Ascending aorta (tissue), 2 donors: ENCODE results near the gene BTF3. TPM values are rescaled to one million over a fixed set of nuclear protein-coding genes. Genes with fewer than 3 reads are reported as not detected.

Experiments
- DNase-seq, 2 donors: peaks; one replicate each; pipeline ENCODE4 v3.0.0-alpha.2; 2019; ENCODE audit warnings: low spot score in 2 of 2
- H3K27ac ChIP-seq, 2 donors: fragments of 200-600 bp; sonication (generic); one replicate each; pipeline ENCODE4 v1.5.1; 2016 to 2017; ENCODE audit warnings: mild to moderate bottlenecking in 1 of 2
- H3K27me3 ChIP-seq: fragments of 200-600 bp; sonication (generic); one replicate; pipeline ENCODE4 v1.5.1; 2017
- H3K36me3 ChIP-seq, 2 donors: fragments of 200-600 bp; sonication (generic); one replicate each; pipeline ENCODE4 v1.5.1; 2016
- H3K4me1 ChIP-seq, 2 donors: fragments of 200-600 bp; sonication (generic); one replicate each; pipeline ENCODE4 v1.5.1; 2016 to 2017; ENCODE audit warnings: mild to moderate bottlenecking in 1 of 2
- H3K4me3 ChIP-seq, 2 donors: fragments of 200-600 bp; sonication (generic); one replicate each; pipeline ENCODE4 v1.5.1; 2016 to 2017; ENCODE audit warnings: mild to moderate bottlenecking in 1 of 2
- H3K9me3 ChIP-seq, 2 donors: fragments of 200-600 bp; sonication (generic); one replicate each; pipeline ENCODE4 v1.5.1; 2016
- CTCF ChIP-seq, 3 experiments: fragments of 200-600 bp in 2 of 3; fragments of 450-650 bp in 1 of 3; sonication (generic) in 2 of 3; IDR thresholded peaks; one replicate each; pipeline ENCODE4 v1.5.1; 2016 to 2019; ENCODE audit warnings: antibody characterized with exemption in 3 of 3, mild to moderate bottlenecking in 1 of 3, moderate library complexity in 1 of 3
- intact Hi-C: fragments of 100-400 bp; cut with DNase I; formaldehyde crosslinking; loops from one replicate; pipeline ENCODE4 v1.15.1; 2023
- total RNA-seq: library from RNA; depleted of rRNA; stranded (reverse); fragments of >200 nt; gene quantifications from one replicate; pipeline ENCODE4 v1.1.0, GENCODE V29; 2016

The BTF3 gene
- total RNA-seq, 1 donor from 2014 or later = 235 TPM

GRCh38 chr5:73528248-73528647, 30.0 kb downstream of the BTF3 start:
- no peak overlapping the region for H3K27ac ChIP-seq
- no peaks in the 10 kb centered on the region for H3K36me3 ChIP-seq
- H3K4me1 ChIP-seq = peaks cover 0 to 8% of the 10 kb centered on the region in 2 donors
- intact Hi-C loops = no loop called here
- H3K27me3 ChIP-seq = no peaks in the 10 kb centered on the region
- H3K4me3 ChIP-seq = no peak overlapping the region
- H3K9me3 ChIP-seq = no peaks in the 10 kb centered on the region
- no peak for DNase-seq
- TF ChIP-seq CTCF (IDR thresholded peaks at IDR 0.05) = no peak

- Histone ChIP-seq H3K9me3 (no peaks in the 10 kb centered on the region), H3K36me3 (no peaks in the 10 kb centered on the region), H3K27me3 (no peaks in the 10 kb centered on the region), H3K27ac (no peak overlapping the region), H3K4me1 (peaks cover 0 to 8% of the 10 kb centered on the region in 2 donors), H3K4me3 (no peak overlapping the region)
- no peak for DNase-seq
- intact Hi-C loops = no loop called here
- TF ChIP-seq CTCF (IDR thresholded peaks at IDR 0.05) = no peak
These were observed 30.8 kb downstream of the BTF3 start for GRCh38 chr5:73529081-73529480.

GRCh38 chr5:73531356-73531755, 33.1 kb downstream of the BTF3 start:
- no peak for TF ChIP-seq CTCF (IDR thresholded peaks at IDR 0.05)
- no peak overlapping the region for H3K27ac ChIP-seq
- no peak overlapping the region for H3K4me3 ChIP-seq
- H3K27me3 ChIP-seq = no peaks in the 10 kb centered on the region
- no peaks in the 10 kb centered on the region for H3K4me1 ChIP-seq
- H3K9me3 ChIP-seq = no peaks in the 10 kb centered on the region
- intact Hi-C loops = no loop called here
- no peak for DNase-seq
- no peaks in the 10 kb centered on the region for H3K36me3 ChIP-seq

- no peak for DNase-seq
- Histone ChIP-seq H3K9me3 (no peaks in the 10 kb centered on the region), H3K4me3 (no peak overlapping the region), H3K27me3 (no peaks in the 10 kb centered on the region), H3K4me1 (no peaks in the 10 kb centered on the region), H3K36me3 (no peaks in the 10 kb centered on the region), H3K27ac (no peak overlapping the region)
- intact Hi-C loops = no loop called here
- TF ChIP-seq CTCF (IDR thresholded peaks at IDR 0.05) = no peak
These were observed 34.0 kb downstream of the BTF3 start for GRCh38 chr5:73532195-73532594.

GRCh38 chr5:73534011-73534644, 35.9 kb downstream of the BTF3 start:
- no peak overlapping the region for H3K4me3 ChIP-seq
- no peaks in the 10 kb centered on the region for H3K27me3 ChIP-seq
- intact Hi-C loops = no loop called here
- TF ChIP-seq CTCF (IDR thresholded peaks at IDR 0.05) = no peak
- no peaks in the 10 kb centered on the region for H3K36me3 ChIP-seq
- H3K4me1 ChIP-seq = peaks cover 7 to 12% of the 10 kb centered on the region in 2 donors
- no peak for DNase-seq
- H3K9me3 ChIP-seq = no peaks in the 10 kb centered on the region
- H3K27ac ChIP-seq = no peak overlapping the region

- DNase-seq = no peak
- Histone ChIP-seq H3K4me1 (peaks cover 11 to 17% of the 10 kb centered on the region in 2 donors), H3K27me3 (no peaks in the 10 kb centered on the region), H3K27ac (no peak overlapping the region), H3K4me3 (no peak overlapping the region), H3K9me3 (no peaks in the 10 kb centered on the region), H3K36me3 (no peaks in the 10 kb centered on the region)
- TF ChIP-seq CTCF (IDR thresholded peaks at IDR 0.05) = no peak
- intact Hi-C loops = no loop called here
These were observed 36.7 kb downstream of the BTF3 start for GRCh38 chr5:73534971-73535370.
